ENCODE results near the gene ARHGEF11. TPM values are rescaled to one million over a fixed set of nuclear protein-coding genes. Genes with fewer than 3 reads are reported as not detected.
A peak's percentile ranks its signal among the peaks of the same experiment; 100 is the strongest.

Gene ARHGEF11
- total RNA-seq, 1 donor, result 32.2 TPM

DNA sequence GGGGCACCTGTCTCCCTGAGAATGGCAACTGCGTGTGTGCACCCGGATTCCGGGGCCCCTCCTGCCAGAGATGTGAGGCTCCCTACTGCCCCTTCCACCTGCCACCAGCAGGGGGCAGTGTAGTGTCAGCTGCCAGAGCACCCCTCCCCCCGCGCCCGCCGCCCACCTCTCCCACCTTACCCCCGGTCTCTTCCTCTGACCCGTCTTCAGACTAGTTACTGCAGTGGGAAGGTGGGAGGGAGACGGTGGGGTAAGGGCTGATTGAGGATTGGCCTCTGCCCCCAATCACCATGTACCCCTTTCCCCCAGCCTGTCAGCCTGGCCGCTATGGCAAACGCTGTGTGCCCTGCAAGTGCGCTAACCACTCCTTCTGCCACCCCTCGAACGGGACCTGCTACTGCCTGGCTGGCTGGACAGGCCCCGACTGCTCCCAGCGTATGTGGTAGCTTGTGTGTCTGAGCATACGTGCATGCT lies 135.2 kb downstream of the ARHGEF11 start:
- H3K4me3 ChIP-seq (ENCODE audit: low read depth, low read length), result no peak overlapping the region
- TF ChIP-seq, protein P1, sequence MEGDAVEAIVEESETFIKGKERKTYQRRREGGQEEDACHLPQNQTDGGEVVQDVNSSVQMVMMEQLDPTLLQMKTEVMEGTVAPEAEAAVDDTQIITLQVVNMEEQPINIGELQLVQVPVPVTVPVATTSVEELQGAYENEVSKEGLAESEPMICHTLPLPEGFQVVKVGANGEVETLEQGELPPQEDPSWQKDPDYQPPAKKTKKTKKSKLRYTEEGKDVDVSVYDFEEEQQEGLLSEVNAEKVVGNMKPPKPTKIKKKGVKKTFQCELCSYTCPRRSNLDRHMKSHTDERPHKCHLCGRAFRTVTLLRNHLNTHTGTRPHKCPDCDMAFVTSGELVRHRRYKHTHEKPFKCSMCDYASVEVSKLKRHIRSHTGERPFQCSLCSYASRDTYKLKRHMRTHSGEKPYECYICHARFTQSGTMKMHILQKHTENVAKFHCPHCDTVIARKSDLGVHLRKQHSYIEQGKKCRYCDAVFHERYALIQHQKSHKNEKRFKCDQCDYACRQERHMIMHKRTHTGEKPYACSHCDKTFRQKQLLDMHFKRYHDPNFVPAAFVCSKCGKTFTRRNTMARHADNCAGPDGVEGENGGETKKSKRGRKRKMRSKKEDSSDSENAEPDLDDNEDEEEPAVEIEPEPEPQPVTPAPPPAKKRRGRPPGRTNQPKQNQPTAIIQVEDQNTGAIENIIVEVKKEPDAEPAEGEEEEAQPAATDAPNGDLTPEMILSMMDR (IDR thresholded peaks at IDR 0.05; ENCODE audit: insufficient read depth, low read length), result peak; percentile 80
- no peak for DNase-seq (ENCODE audit: low read depth)

DNA sequence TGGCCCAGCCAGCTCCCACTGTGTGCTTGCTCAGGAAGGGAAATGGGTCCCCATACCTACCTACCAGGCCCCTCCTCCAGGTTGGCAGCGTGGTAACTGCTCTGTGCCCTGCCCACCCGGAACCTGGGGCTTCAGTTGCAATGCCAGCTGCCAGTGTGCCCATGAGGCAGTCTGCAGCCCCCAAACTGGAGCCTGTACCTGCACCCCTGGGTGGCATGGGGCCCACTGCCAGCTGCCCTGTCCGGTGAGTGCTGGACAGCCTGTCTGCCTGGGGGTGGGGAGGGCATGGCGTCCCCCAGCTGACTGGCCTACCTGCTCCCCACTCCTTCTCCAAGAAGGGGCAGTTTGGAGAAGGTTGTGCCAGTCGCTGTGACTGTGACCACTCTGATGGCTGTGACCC lies 135.9 kb downstream of the ARHGEF11 start:
- no peak overlapping the region for H3K4me3 ChIP-seq (ENCODE audit: low read depth, low read length)
- TF ChIP-seq, protein P1 (IDR thresholded peaks at IDR 0.05; ENCODE audit: insufficient read depth, low read length), result no peak
- DNase-seq (ENCODE audit: low read depth), result no peak

- H3K4me3 ChIP-seq (ENCODE audit: low read depth, low read length), result no peak overlapping the region
- TF ChIP-seq, protein P1 (IDR thresholded peaks at IDR 0.05; ENCODE audit: insufficient read depth, low read length), result no peak
- DNase-seq (ENCODE audit: low read depth), result no peak
Observed at GRCh38 chr1:156908955-156909354, 136.6 kb downstream of the ARHGEF11 start.

GRCh38 chr1:156908541-156908940 lies 137.0 kb downstream of the ARHGEF11 start:
- no peak overlapping the region for H3K4me3 ChIP-seq (ENCODE audit: low read depth, low read length)
- TF ChIP-seq, protein P1 (IDR thresholded peaks at IDR 0.05; ENCODE audit: insufficient read depth, low read length), result no peak
- no peak for DNase-seq (ENCODE audit: low read depth)

- no peak for DNase-seq (ENCODE audit: low read depth)
- H3K4me3 ChIP-seq (ENCODE audit: low read depth, low read length), result no peak overlapping the region
- TF ChIP-seq, protein P1 (IDR thresholded peaks at IDR 0.05; ENCODE audit: insufficient read depth, low read length), result no peak
Observed at GRCh38 chr1:156906206-156906906, 139.2 kb downstream of the ARHGEF11 start.

- H3K4me3 ChIP-seq (ENCODE audit: low read depth, low read length), result no peak overlapping the region
- no peak for DNase-seq (ENCODE audit: low read depth)
- TF ChIP-seq, protein P1 (IDR thresholded peaks at IDR 0.05; ENCODE audit: insufficient read depth, low read length), result no peak
Observed at GRCh38 chr1:156905651-156906050, 139.9 kb downstream of the ARHGEF11 start.

DNA sequence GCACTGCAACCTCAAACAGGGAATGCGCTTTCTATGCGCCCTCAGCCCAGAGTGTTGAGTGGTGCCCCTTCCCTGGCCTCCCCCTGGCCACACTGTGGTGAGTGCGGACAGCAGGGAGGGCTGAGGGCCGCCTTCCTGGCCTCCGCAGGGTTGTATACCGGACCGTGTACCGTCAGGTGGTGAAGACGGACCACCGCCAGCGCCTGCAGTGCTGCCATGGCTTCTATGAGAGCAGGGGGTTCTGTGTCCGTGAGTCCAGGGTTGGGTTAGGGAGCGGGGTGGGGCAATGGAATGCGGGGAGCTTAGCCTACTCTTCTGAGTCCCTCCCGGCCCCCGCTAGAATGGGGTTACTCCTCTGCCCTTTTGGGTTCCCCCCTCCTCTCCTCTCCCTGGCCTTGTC lies 140.4 kb downstream of the ARHGEF11 start:
- no peak for DNase-seq (ENCODE audit: low read depth)
- no peak overlapping the region for H3K4me3 ChIP-seq (ENCODE audit: low read depth, low read length)
- TF ChIP-seq, protein P1 (IDR thresholded peaks at IDR 0.05; ENCODE audit: insufficient read depth, low read length), result no peak
